Naive thymus-derived CD4-positive, alpha-beta T cell (primary cell): ENCODE data around the gene NNMT. TPM values are rescaled to one million over a fixed set of nuclear protein-coding genes. Genes with fewer than 3 reads are reported as not detected.

Source experiments
- ATAC-seq: fragments of 150-1000 bp; cut with Tn5 transposase; 2 replicates; pipeline ENCODE4 v1.10.0; 2021; ENCODE audit warnings: mild to moderate bottlenecking, moderate library complexity
- CTCF ChIA-PET: fragments of 350-600 bp; sonication (Branson Sonifier 250); formaldehyde crosslinking; loops from one replicate; lab custom pipeline; 2021; ENCODE audit warnings: antibody characterized with exemption; lab: Charles Lee
- POLR2A ChIA-PET: fragments of 350-600 bp; sonication (Branson Sonifier 250); formaldehyde crosslinking; loops from one replicate; lab custom pipeline; 2021; ENCODE audit warnings: antibody characterized with exemption, inconsistent platforms; lab: Charles Lee
- DNase-seq, 9 donors: peaks; one replicate each; pipeline versions ENCODE4 v3.0.0 to v3.0.0-alpha.2; 2020 to 2022; ENCODE audit warnings: mixed read lengths in 1 of 9
- H3K27ac ChIP-seq: one replicate; pipeline ENCODE4 v1.7.0; 2013; ENCODE audit warnings: mild to moderate bottlenecking, low read depth, low read length, moderate library complexity
- H3K27me3 ChIP-seq, 2 donors: one replicate each; pipeline ENCODE4 v1.7.0; 2013; ENCODE audit warnings: low read length in 2 of 2, mild to moderate bottlenecking in 2 of 2, moderate library complexity in 2 of 2; ENCODE audit not compliant: control insufficient read depth in 2 of 2, insufficient read depth in 2 of 2
- H3K36me3 ChIP-seq, 3 experiments: 1 replicate in 2 of 3; 2 replicates in 1 of 3; pipeline ENCODE4 v1.7.0; 2013; ENCODE audit warnings: low read length in 3 of 3, mild to moderate bottlenecking in 3 of 3, moderate library complexity in 1 of 3; ENCODE audit not compliant: insufficient read depth in 3 of 3, control insufficient read depth in 2 of 3
- H3K4me1 ChIP-seq, 2 donors: one replicate each; pipeline ENCODE4 v1.7.0; 2013; ENCODE audit warnings: low read length in 2 of 2, mild to moderate bottlenecking in 2 of 2, moderate library complexity in 1 of 2; ENCODE audit not compliant: control insufficient read depth in 2 of 2, insufficient read depth in 2 of 2
- H3K4me3 ChIP-seq: 2 replicates; pipeline ENCODE4 v1.7.0; 2013; ENCODE audit warnings: mild to moderate bottlenecking, low read length
- H3K9me3 ChIP-seq, 3 experiments: 1 replicate in 2 of 3; 2 replicates in 1 of 3; pipeline ENCODE4 v1.7.0; 2013; ENCODE audit warnings: low read length in 3 of 3; ENCODE audit not compliant: control insufficient read depth in 2 of 3
- H3K27ac Mint-ChIP-seq, 9 donors: one replicate each; pipeline ENCODE4 v1.8.0; 2020 to 2022; ENCODE audit warnings: mixed read lengths in 9 of 9, mild to moderate bottlenecking in 8 of 9, moderate library complexity in 5 of 9, inconsistent platforms in 2 of 9
- H3K27me3 Mint-ChIP-seq, 5 donors: one replicate each; pipeline ENCODE4 v1.8.0; 2021 to 2022; ENCODE audit warnings: mixed read lengths in 5 of 5, mild to moderate bottlenecking in 1 of 5
- H3K36me3 Mint-ChIP-seq, 5 donors: one replicate each; pipeline ENCODE4 v1.8.0; 2020 to 2022; ENCODE audit warnings: mixed read lengths in 5 of 5, mild to moderate bottlenecking in 3 of 5, inconsistent platforms in 1 of 5
- H3K4me1 Mint-ChIP-seq, 7 donors: one replicate each; pipeline ENCODE4 v1.8.0; 2020 to 2022; ENCODE audit warnings: mixed read lengths in 7 of 7, mild to moderate bottlenecking in 3 of 7, inconsistent platforms in 1 of 7
- H3K4me3 Mint-ChIP-seq, 10 donors: one replicate each; pipeline ENCODE4 v1.8.0; 2020 to 2022; ENCODE audit warnings: mild to moderate bottlenecking in 10 of 10, mixed read lengths in 10 of 10, moderate library complexity in 6 of 10, inconsistent platforms in 2 of 10
- H3K9me3 Mint-ChIP-seq, 11 donors: one replicate each; pipeline ENCODE4 v1.8.0; 2020 to 2022; ENCODE audit warnings: mixed read lengths in 11 of 11, mild to moderate bottlenecking in 4 of 11, inconsistent platforms in 1 of 11, moderate library complexity in 1 of 11
- intact Hi-C, 2 donors: fragments of 100-400 bp; cut with micrococcal nuclease; formaldehyde crosslinking; loops; one replicate each; pipeline ENCODE4 v1.15.1; 2023
- polyA plus RNA-seq, 2 donors: library from polyadenylated mRNA; unstranded; fragments of 300-500 nt; fragmentation: Illumina TruSeq; gene quantifications; one replicate each; pipeline ENCODE4 v1.2.3, GENCODE V29; 2021
- total RNA-seq, 6 experiments: library from RNA in 5 of 6; stranded (reverse) in 5 of 6; gene quantifications; 1 replicate in 5 of 6; 2 replicates in 1 of 6; pipeline ENCODE4 v1.2.3 and lab custom pipeline; 2021 to 2026

Gene NNMT
- total and polyA plus RNA-seq, 7 experiments from 2014 or later: not detected

DNA sequence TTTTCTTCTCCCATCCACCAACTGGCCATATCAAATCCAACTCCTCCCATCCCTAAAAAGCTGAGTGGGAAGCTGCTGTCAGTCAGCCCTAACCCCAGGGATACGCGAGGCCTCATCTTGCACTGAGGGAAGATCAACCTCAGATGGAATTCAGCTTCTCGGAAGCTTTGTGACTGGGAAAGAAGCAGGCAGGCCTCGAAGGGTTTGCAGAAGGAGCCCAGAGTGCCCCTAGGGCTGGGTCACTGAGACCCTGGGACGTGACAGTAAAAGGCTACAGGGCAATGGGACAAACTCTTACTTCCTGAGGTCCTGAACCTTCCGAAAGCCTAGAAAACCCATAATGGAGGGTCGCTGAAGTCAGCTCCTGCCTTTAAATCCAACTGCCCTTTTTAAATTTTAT lies 34.4 kb upstream of the NNMT start:
- Histone ChIP-seq H3K4me3 (no peak overlapping the region), H3K27me3 (no peaks in the 10 kb centered on the region), H3K4me1 (no peaks in the 10 kb centered on the region), H3K27ac (no peak overlapping the region), H3K36me3 (no peaks in the 10 kb centered on the region), H3K9me3 (no peaks in the 10 kb centered on the region)
- Mint-ChIP-seq H3K9me3 (peaks cover 0 to 2% (median 0%) of the 10 kb centered on the region in 11 donors), H3K4me3 (no peak overlapping the region), H3K27me3 (peaks cover 0 to 1% (median 0%) of the 10 kb centered on the region in 5 donors), H3K4me1 (peaks cover 0 to 7% (median 4%) of the 10 kb centered on the region in 7 donors), H3K36me3 (no peaks in the 10 kb centered on the region), H3K27ac (no peak overlapping the region)
- ChIA-PET POLR2A (interaction anchor here (1.5 to 2.4 kb wide), 4 partner anchors 83 to 365 kb away, joined by 3 to 7 read pairs (median 4); no protein-coding TSS in a partner anchor), CTCF (interaction anchor here (0.7 to 10.2 kb wide), 19 partner anchors 9 to 429 kb away, joined by 3 to 148 read pairs (median 5); no protein-coding TSS in a partner anchor)
- no peak for ATAC-seq
- DNase-seq: no peak
- intact Hi-C loops: loop anchor here (1.0 to 5.0 kb wide), 11 partner anchors 65 to 957 kb away; partner anchors contain the start of gene ZBTB16 (in 2 of the 2)

DNA sequence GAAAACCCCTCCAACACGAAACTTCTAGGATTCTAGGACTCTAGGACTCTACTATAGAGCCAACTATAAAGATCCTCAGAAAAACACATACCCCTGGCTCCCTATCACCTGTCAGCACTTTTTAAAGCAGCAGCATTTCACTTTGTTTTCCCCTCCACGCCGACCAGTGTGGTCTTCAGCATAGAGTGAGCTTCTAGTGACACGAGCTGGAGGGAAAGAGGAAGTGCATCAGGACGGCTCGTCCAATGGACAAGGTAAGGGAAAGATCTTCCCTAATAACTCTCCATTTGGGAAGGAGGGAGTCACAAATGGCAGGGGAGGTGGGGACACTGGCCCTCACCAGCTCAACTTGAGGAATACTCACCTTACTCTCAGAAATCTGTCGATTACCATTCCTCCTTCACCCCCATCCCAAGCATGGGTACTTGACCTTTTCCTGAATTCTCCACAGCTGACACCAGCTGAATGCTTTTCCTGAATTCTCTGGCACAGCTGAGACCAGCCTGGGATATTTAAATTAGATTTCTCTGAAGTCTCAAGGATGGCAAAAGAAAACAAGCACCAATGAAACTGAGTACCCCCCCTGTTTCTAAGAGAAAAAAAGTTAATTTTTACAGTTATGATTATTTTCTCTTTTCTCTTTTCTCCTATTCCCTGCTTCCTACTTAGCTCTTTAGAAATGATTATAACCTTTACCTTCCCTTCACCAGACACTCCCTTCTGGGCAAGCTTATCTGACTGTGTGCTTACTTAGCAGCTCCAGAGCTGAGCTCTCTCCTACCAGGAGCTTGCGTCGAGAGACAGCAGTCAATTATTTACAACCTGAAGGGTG lies 33.3 kb upstream of the NNMT start:
- Mint-ChIP-seq H3K4me3 (no peak overlapping the region), H3K36me3 (no peaks in the 10 kb centered on the region), H3K27ac (no peak overlapping the region), H3K9me3 (peaks cover 0 to 2% (median 0%) of the 10 kb centered on the region in 11 donors), H3K27me3 (peaks cover 0 to 5% (median 3%) of the 10 kb centered on the region in 5 donors), H3K4me1 (peaks cover 0 to 7% (median 4%) of the 10 kb centered on the region in 7 donors)
- Histone ChIP-seq H3K9me3 (no peaks in the 10 kb centered on the region), H3K27me3 (no peaks in the 10 kb centered on the region), H3K4me1 (no peaks in the 10 kb centered on the region), H3K27ac (no peak overlapping the region), H3K4me3 (no peak overlapping the region), H3K36me3 (no peaks in the 10 kb centered on the region)
- intact Hi-C loops: loop anchor here (2.0 to 5.0 kb wide), 2 partner anchors 956 to 958 kb away; no protein-coding TSS in a partner anchor
- CTCF ChIA-PET: interaction anchor here (0.6 to 10.2 kb wide), 12 partner anchors 11 to 430 kb away, joined by 3 to 148 read pairs (median 8); no protein-coding TSS in a partner anchor
- POLR2A ChIA-PET: interaction anchor here (1.5 kb wide), 1 partner anchor 366 kb away, joined by 3 read pairs; no protein-coding TSS in a partner anchor
- ATAC-seq: peak; percentile 56
- DNase-seq: peak in 6 of 9 donors; percentile 10 to 41 (median 27)

DNA sequence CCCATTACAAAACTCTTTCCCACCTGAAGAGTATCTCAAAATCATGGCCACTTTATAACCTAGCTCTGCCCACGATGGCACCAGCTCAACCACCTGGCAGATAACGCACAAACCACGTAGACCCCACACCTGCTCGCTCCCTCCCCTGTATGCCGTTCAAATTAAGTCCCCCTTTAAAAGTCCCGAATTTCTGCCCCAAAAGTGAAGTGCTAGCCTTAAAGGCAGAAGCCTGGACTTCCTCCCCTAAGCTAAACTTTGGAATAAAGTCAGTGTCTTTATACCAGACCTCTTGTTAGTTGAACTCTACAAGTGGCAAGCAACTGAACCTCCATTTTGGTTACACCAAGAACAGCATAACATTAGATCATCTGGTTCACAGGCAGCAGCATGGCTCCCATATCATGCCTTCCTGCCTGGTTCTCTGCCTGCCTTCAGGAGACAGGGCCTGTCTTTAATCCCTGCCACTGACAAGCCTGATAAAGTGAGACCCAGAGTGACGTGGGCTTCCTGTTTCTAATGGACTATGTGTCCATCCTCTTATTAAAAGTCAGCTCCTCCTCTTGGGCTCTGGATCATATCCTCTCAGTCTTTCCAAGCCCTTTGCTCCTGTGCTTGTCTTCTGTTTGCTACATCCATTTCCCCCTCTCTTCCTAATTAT lies 32.6 kb upstream of the NNMT start:
- ATAC-seq: no peak
- H3K27me3 Mint-ChIP-seq: peaks cover 0 to 5% (median 3%) of the 10 kb centered on the region in 5 donors
- ChIA-PET POLR2A (no interaction called here), CTCF (interaction anchor here (1.2 to 10.2 kb wide), 7 partner anchors 14 to 368 kb away, joined by 3 to 148 read pairs (median 29); no protein-coding TSS in a partner anchor)
- H3K27ac Mint-ChIP-seq: no peak overlapping the region
- Histone ChIP-seq H3K4me3 (no peak overlapping the region), H3K27ac (no peak overlapping the region), H3K27me3 (no peaks in the 10 kb centered on the region), H3K4me1 (no peaks in the 10 kb centered on the region), H3K9me3 (no peaks in the 10 kb centered on the region), H3K36me3 (no peaks in the 10 kb centered on the region)
- H3K9me3 Mint-ChIP-seq: peaks cover 0 to 2% (median 0%) of the 10 kb centered on the region in 11 donors
- DNase-seq: no peak
- peaks cover 0 to 5% (median 4%) of the 10 kb centered on the region in 7 donors for H3K4me1 Mint-ChIP-seq
- intact Hi-C loops: loop anchor here (2.0 to 5.0 kb wide), 2 partner anchors 956 to 959 kb away; no protein-coding TSS in a partner anchor
- no peaks in the 10 kb centered on the region for H3K36me3 Mint-ChIP-seq
- no peak overlapping the region for H3K4me3 Mint-ChIP-seq

DNA sequence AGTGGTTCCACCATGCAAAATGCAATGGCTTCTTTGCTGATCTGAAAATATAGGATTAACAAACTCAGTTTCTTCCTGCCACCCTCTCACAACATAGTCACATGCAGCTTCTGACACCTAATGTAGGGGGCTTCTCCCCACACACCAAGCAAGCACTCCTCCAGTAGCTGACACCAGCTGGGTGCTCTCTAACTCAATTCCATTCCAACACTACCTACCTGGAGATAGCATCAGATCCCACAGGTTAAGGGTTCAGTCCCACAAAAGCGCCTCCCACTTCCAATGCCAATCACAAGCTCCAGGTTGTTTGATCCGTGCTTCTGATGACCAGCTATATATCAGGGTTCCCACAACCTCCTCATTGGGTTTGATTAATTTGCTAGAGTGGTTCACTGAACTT lies 31.8 kb upstream of the NNMT start:
- CTCF ChIA-PET: interaction anchor here (1.3 to 10.2 kb wide), 5 partner anchors 25 to 368 kb away, joined by 3 to 148 read pairs (median 117); no protein-coding TSS in a partner anchor
- ATAC-seq (no peak), DNase-seq (no peak)
- Histone ChIP-seq H3K4me1 (no peaks in the 10 kb centered on the region), H3K4me3 (no peak overlapping the region), H3K36me3 (no peaks in the 10 kb centered on the region), H3K27me3 (no peaks in the 10 kb centered on the region), H3K9me3 (no peaks in the 10 kb centered on the region), H3K27ac (no peak overlapping the region)
- Mint-ChIP-seq H3K27me3 (peaks cover 0 to 7% (median 4%) of the 10 kb centered on the region in 5 donors), H3K4me3 (no peak overlapping the region), H3K9me3 (peaks cover 0 to 2% (median 0%) of the 10 kb centered on the region in 11 donors), H3K4me1 (no peaks in the 10 kb centered on the region), H3K27ac (no peak overlapping the region), H3K36me3 (no peaks in the 10 kb centered on the region)
- intact Hi-C loops: loop anchor here in 1 of 2 donors (5.0 kb wide), 1 partner anchor 957 kb away; no protein-coding TSS in a partner anchor
- POLR2A ChIA-PET: no interaction called here

DNA sequence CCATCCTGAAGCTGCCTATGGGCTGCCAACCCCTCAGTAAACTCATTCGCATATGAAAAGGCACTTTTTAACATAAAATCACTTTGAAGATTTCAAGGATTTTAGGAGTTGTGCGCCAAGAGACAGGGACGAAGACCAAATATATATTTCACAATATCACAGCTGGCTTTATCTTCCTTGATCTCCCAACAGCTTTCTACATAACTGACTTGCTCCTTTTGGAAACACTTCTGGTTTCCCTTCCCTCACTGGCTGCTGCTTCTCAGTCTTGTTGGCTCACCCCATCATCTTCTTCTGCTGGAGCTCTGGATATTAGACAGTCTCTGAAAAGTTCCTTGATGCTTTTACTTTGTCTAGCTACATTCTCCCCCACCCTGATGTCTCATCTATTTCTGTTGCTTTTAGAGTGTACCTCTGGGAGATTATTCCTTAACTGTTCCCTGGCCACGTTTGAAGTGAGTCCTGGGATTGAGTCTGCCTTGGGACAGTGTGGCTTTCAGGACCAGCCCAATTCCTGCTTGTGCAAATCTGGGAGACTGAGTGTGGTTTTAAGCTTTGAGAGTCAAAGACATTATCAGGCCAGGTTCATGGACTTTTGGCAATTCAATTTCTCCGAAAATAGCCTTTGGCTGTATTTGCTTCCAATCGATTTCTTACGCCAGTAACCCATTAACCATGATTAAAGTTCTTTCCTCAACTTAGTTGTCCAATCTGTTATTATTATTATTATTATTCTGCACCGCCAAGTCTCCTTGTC lies 30.9 kb upstream of the NNMT start:
- H3K27me3 ChIP-seq: no peaks in the 10 kb centered on the region
- H3K36me3 Mint-ChIP-seq: no peaks in the 10 kb centered on the region
- no peaks in the 10 kb centered on the region for H3K36me3 ChIP-seq
- H3K4me3 Mint-ChIP-seq: no peak overlapping the region
- no peak overlapping the region for H3K27ac ChIP-seq
- H3K4me1 ChIP-seq: no peaks in the 10 kb centered on the region
- H3K27me3 Mint-ChIP-seq: peaks cover 0 to 9% (median 5%) of the 10 kb centered on the region in 5 donors
- intact Hi-C loops: no loop called here
- no peaks in the 10 kb centered on the region for H3K9me3 ChIP-seq
- H3K9me3 Mint-ChIP-seq: peaks cover 0 to 2% (median 0%) of the 10 kb centered on the region in 11 donors
- H3K27ac Mint-ChIP-seq: no peak overlapping the region
- ChIA-PET POLR2A (interaction anchor here (0.5 kb wide), 1 partner anchor 532 kb away, joined by 3 read pairs; no protein-coding TSS in a partner anchor), CTCF (interaction anchor here (0.7 to 10.2 kb wide), 5 partner anchors 24 to 369 kb away, joined by 3 to 148 read pairs (median 117); no protein-coding TSS in a partner anchor)
- no peaks in the 10 kb centered on the region for H3K4me1 Mint-ChIP-seq
- no peak overlapping the region for H3K4me3 ChIP-seq
- DNase-seq (no peak), ATAC-seq (no peak)
